Esophagus squamous epithelium (tissue), 5 donors: ENCODE data around the gene RPS19BP1. TPM values are rescaled to one million over a fixed set of nuclear protein-coding genes. Genes with fewer than 3 reads are reported as not detected.
A peak's percentile ranks its signal among the peaks of the same experiment; 100 is the strongest.

Experiments
- DNase-seq: peaks from one replicate; lab custom pipeline; 2025; lab: John Stamatoyannopoulos, UW
- H3K27ac ChIP-seq, 4 donors: fragments of 200-600 bp; sonication (generic); one replicate each; pipeline ENCODE4 v1.5.1; 2016 to 2019; ENCODE audit warnings: mild to moderate bottlenecking in 1 of 4
- H3K27me3 ChIP-seq, 4 donors: fragments of 200-600 bp; sonication (generic); 1 replicate in 3 of 4; 2 replicates in 1 of 4; pipeline versions ENCODE4 v1.5.1 to v1.6.0; 2017 to 2021; ENCODE audit warnings: antibody characterized with exemption in 1 of 4
- H3K36me3 ChIP-seq, 3 donors: fragments of 200-600 bp; sonication (generic); one replicate each; pipeline ENCODE4 v1.5.1; 2016 to 2019
- H3K4me1 ChIP-seq, 3 donors: fragments of 200-600 bp; sonication (generic); one replicate each; pipeline ENCODE4 v1.5.1; 2017 to 2019
- H3K4me3 ChIP-seq, 4 donors: fragments of 200-600 bp; sonication (generic); 1 replicate in 3 of 4; 2 replicates in 1 of 4; pipeline ENCODE4 v1.5.1; 2016 to 2019; ENCODE audit warnings: mild to moderate bottlenecking in 2 of 4, moderate library complexity in 1 of 4
- H3K9me3 ChIP-seq, 3 donors: fragments of 200-600 bp; sonication (generic); one replicate each; pipeline ENCODE4 v1.5.1; 2016 to 2019
- CTCF ChIP-seq, 6 experiments: fragments of 450-650 bp in 4 of 6; fragments of 200-600 bp in 2 of 6; sonication (generic) in 2 of 6; IDR thresholded peaks; one replicate each; pipeline ENCODE4 v1.5.1; 2016 to 2019; ENCODE audit warnings: antibody characterized with exemption in 6 of 6, mild to moderate bottlenecking in 4 of 6, moderate library complexity in 4 of 6
- POLR2A ChIP-seq, 4 donors: fragments of 450-650 bp; IDR thresholded peaks; one replicate each; pipeline ENCODE4 v1.6.1; 2017; ENCODE audit warnings: antibody characterized with exemption in 4 of 4, mild to moderate bottlenecking in 4 of 4, moderate library complexity in 3 of 4
- WGBS, 2 donors: methylation state at CpG; one replicate each; pipeline ENCODE4 v1.1.5; 2018; 5-methylcytosine and 5-hydroxymethylcytosine counted together
- intact Hi-C: fragments of 100-400 bp; cut with DNase I; formaldehyde crosslinking; loops from one replicate; pipeline ENCODE4 v1.15.0; 2022
- total RNA-seq, 4 donors: library from RNA; depleted of rRNA; stranded (reverse); fragments of >200 nt; gene quantifications; one replicate each; pipeline ENCODE4 v1.1.0, GENCODE V29; 2016
- donor health status: DM: yes; HTN: yes; CAD: no.

The RPS19BP1 gene
- total RNA-seq, 4 donors from 2014 or later: 70.9 to 109 (median 88.1) TPM

- no peak overlapping the region for H3K4me3 ChIP-seq
- H3K27ac ChIP-seq: no peak overlapping the region
- peaks cover 0 to 97% (median 0%) of the 10 kb centered on the region in 4 donors for H3K27me3 ChIP-seq
- H3K4me1 ChIP-seq: no peaks in the 10 kb centered on the region
- TF ChIP-seq POLR2A (IDR thresholded peaks at IDR 0.05): no peak
- no peak for TF ChIP-seq CTCF (IDR thresholded peaks at IDR 0.05)
- no peaks in the 10 kb centered on the region for H3K36me3 ChIP-seq
- WGBS, 2 donors: 11 to 15% methylated on average over 3 to 4 of the region's 5 CpGs
- no peaks in the 10 kb centered on the region for H3K9me3 ChIP-seq
- intact Hi-C loops: loop anchor here (10.0 kb wide), 1 partner anchor 798 kb away; the partner anchor contains the start of gene ADSL
- no peak for DNase-seq
Observed at GRCh38 chr22:39546889-39547586, 14.5 kb upstream of the RPS19BP1 start.

GRCh38 chr22:39545386-39546365, 13.1 kb upstream of the RPS19BP1 start:
- no peaks in the 10 kb centered on the region for H3K36me3 ChIP-seq
- no peak overlapping the region for H3K27ac ChIP-seq
- intact Hi-C loops: loop anchor here (10.0 kb wide), 1 partner anchor 799 kb away; the partner anchor contains the start of gene ADSL
- 35 to 39% methylated on average over 31 to 32 of the region's 39 CpGs for WGBS, 2 donors
- peaks cover 0 to 88% (median 0%) of the 10 kb centered on the region in 4 donors for H3K27me3 ChIP-seq
- H3K4me1 ChIP-seq: no peaks in the 10 kb centered on the region
- no peak overlapping the region for H3K4me3 ChIP-seq
- no peak for DNase-seq
- TF ChIP-seq CTCF (IDR thresholded peaks at IDR 0.05) (no peak), POLR2A (IDR thresholded peaks at IDR 0.05) (no peak)
- no peaks in the 10 kb centered on the region for H3K9me3 ChIP-seq

GRCh38 chr22:39543095-39543494, 10.5 kb upstream of the RPS19BP1 start:
- Histone ChIP-seq H3K36me3 (no peaks in the 10 kb centered on the region), H3K9me3 (no peaks in the 10 kb centered on the region), H3K27ac (no peak overlapping the region), H3K4me1 (no peaks in the 10 kb centered on the region), H3K27me3 (peaks cover 0 to 62% (median 0%) of the 10 kb centered on the region in 4 donors), H3K4me3 (no peak overlapping the region)
- 18 to 19% methylated on average over 11 of the region's 11 CpGs for WGBS, 2 donors
- no peak for TF ChIP-seq POLR2A (IDR thresholded peaks at IDR 0.05)
- TF ChIP-seq CTCF (IDR thresholded peaks at IDR 0.05): peak in 3 of 6 experiments; percentile 15 to 29 (median 29)
- intact Hi-C loops: loop anchor here (10.0 kb wide), 1 partner anchor 802 kb away; the partner anchor contains the start of gene ADSL
- no peak for DNase-seq

GRCh38 chr22:39537975-39538374, 5.4 kb upstream of the RPS19BP1 start:
- Histone ChIP-seq H3K4me3 (no peak overlapping the region), H3K27ac (no peak overlapping the region), H3K9me3 (no peaks in the 10 kb centered on the region), H3K27me3 (peaks cover 0 to 12% (median 0%) of the 10 kb centered on the region in 4 donors), H3K4me1 (peaks cover 0 to 20% (median 6%) of the 10 kb centered on the region in 3 donors), H3K36me3 (no peaks in the 10 kb centered on the region)
- intact Hi-C loops: loop anchor here (5.0 kb wide), 1 partner anchor 494 kb away; no protein-coding TSS in a partner anchor
- 50 to 61% methylated on average over 2 of the region's 2 CpGs for WGBS, 2 donors
- no peak for DNase-seq
- TF ChIP-seq POLR2A (IDR thresholded peaks at IDR 0.05) (no peak), CTCF (IDR thresholded peaks at IDR 0.05) (no peak)
